Ascending aorta (tissue), 2 donors: ENCODE results near the gene PTRHD1. TPM values are rescaled to one million over a fixed set of nuclear protein-coding genes. Genes with fewer than 3 reads are reported as not detected.

ENCODE experiments used
- DNase-seq, 2 donors: peaks; one replicate each; pipeline ENCODE4 v3.0.0-alpha.2; 2019; ENCODE audit warnings: low spot score in 2 of 2
- H3K27ac ChIP-seq, 2 donors: fragments of 200-600 bp; sonication (generic); one replicate each; pipeline ENCODE4 v1.5.1; 2016 to 2017; ENCODE audit warnings: mild to moderate bottlenecking in 1 of 2
- H3K27me3 ChIP-seq: fragments of 200-600 bp; sonication (generic); one replicate; pipeline ENCODE4 v1.5.1; 2017
- H3K36me3 ChIP-seq, 2 donors: fragments of 200-600 bp; sonication (generic); one replicate each; pipeline ENCODE4 v1.5.1; 2016
- H3K4me1 ChIP-seq, 2 donors: fragments of 200-600 bp; sonication (generic); one replicate each; pipeline ENCODE4 v1.5.1; 2016 to 2017; ENCODE audit warnings: mild to moderate bottlenecking in 1 of 2
- H3K4me3 ChIP-seq, 2 donors: fragments of 200-600 bp; sonication (generic); one replicate each; pipeline ENCODE4 v1.5.1; 2016 to 2017; ENCODE audit warnings: mild to moderate bottlenecking in 1 of 2
- H3K9me3 ChIP-seq, 2 donors: fragments of 200-600 bp; sonication (generic); one replicate each; pipeline ENCODE4 v1.5.1; 2016
- CTCF ChIP-seq, 3 experiments: fragments of 200-600 bp in 2 of 3; fragments of 450-650 bp in 1 of 3; sonication (generic) in 2 of 3; IDR thresholded peaks; one replicate each; pipeline ENCODE4 v1.5.1; 2016 to 2019; ENCODE audit warnings: antibody characterized with exemption in 3 of 3, mild to moderate bottlenecking in 1 of 3, moderate library complexity in 1 of 3
- intact Hi-C: fragments of 100-400 bp; cut with DNase I; formaldehyde crosslinking; loops from one replicate; pipeline ENCODE4 v1.15.1; 2023
- total RNA-seq: library from RNA; depleted of rRNA; stranded (reverse); fragments of >200 nt; gene quantifications from one replicate; pipeline ENCODE4 v1.1.0, GENCODE V29; 2016

PTRHD1 gene
- total RNA-seq, 1 donor from 2014 or later, result 18.8 TPM

DNA sequence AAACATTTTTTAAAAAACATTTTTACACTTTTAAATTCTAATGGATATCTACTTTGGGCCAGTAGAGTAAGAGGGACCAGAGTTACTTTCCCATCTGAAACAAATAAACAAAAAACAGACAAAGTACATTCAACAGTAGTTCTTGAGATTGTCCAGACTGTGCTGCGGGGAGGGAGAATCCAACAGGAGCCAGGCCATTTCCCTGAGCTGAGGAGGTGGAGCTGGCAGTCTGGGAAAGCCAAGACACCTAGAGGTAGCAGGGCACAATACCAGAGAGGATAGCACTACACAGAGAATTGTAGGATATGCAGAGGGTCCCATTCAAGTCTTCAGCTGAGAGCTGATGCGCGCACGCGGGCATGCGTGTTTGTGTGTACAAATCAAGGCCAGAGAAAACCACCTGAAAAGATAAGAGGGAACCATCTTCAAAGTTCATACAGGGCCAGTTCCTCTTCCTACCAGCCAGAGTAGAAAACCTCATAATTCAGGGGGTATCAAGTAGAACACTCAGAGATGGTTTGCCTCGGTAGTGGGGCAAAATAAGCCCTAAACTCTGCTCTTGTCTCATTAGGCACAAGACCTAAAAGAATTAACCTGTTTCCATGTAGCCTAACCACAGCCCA is 44.0 kb downstream of the PTRHD1 start:
- no peaks in the 10 kb centered on the region for H3K4me1 ChIP-seq
- no peak overlapping the region for H3K4me3 ChIP-seq
- no peaks in the 10 kb centered on the region for H3K27me3 ChIP-seq
- peaks cover 17 to 36% of the 10 kb centered on the region in 2 donors for H3K36me3 ChIP-seq
- no peak overlapping the region for H3K27ac ChIP-seq
- intact Hi-C loops, result no loop called here
- no peaks in the 10 kb centered on the region for H3K9me3 ChIP-seq
- DNase-seq, result no peak
- TF ChIP-seq CTCF (IDR thresholded peaks at IDR 0.05), result no peak

- intact Hi-C loops, result no loop called here
- Histone ChIP-seq H3K4me1 (no peaks in the 10 kb centered on the region), H3K27me3 (no peaks in the 10 kb centered on the region), H3K36me3 (peaks cover 7 to 22% of the 10 kb centered on the region in 2 donors), H3K9me3 (no peaks in the 10 kb centered on the region), H3K27ac (no peak overlapping the region), H3K4me3 (no peak overlapping the region)
- no peak for DNase-seq
- no peak for TF ChIP-seq CTCF (IDR thresholded peaks at IDR 0.05)
Measured at GRCh38 chr2:24747299-24747698, 45.9 kb downstream of the PTRHD1 start.

DNA sequence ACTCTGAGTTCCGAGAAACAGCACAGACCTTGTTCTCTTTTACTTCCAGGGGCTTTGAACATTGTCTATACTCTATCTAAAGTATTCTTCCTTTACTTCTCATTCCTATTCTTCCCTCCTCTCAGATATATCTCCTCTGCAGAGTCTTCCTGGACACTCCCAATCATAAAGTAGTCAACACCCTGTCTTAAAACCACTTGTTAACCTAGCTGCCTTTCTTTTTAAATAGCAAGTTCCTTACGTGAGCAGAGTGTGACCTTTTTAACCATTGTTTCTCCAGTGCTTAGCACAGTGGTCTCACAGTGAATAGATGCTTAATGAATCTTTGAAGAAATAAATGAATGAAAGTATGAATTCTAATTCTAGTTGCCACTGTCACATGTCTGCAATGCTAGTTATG is 47.4 kb downstream of the PTRHD1 start:
- no peak for DNase-seq
- no peak for TF ChIP-seq CTCF (IDR thresholded peaks at IDR 0.05)
- Histone ChIP-seq H3K36me3 (peaks cover 11 to 26% of the 10 kb centered on the region in 2 donors), H3K4me3 (no peak overlapping the region), H3K4me1 (no peaks in the 10 kb centered on the region), H3K27ac (no peak overlapping the region), H3K9me3 (no peaks in the 10 kb centered on the region), H3K27me3 (no peaks in the 10 kb centered on the region)
- intact Hi-C loops, result no loop called here

GRCh38 chr2:24744356-24744755 is 48.8 kb downstream of the PTRHD1 start:
- no peaks in the 10 kb centered on the region for H3K9me3 ChIP-seq
- H3K4me1 ChIP-seq, result no peaks in the 10 kb centered on the region
- H3K36me3 ChIP-seq, result peaks cover 11 to 29% of the 10 kb centered on the region in 2 donors
- intact Hi-C loops, result no loop called here
- no peaks in the 10 kb centered on the region for H3K27me3 ChIP-seq
- DNase-seq, result no peak
- no peak for TF ChIP-seq CTCF (IDR thresholded peaks at IDR 0.05)
- H3K4me3 ChIP-seq, result no peak overlapping the region
- no peak overlapping the region for H3K27ac ChIP-seq

DNA sequence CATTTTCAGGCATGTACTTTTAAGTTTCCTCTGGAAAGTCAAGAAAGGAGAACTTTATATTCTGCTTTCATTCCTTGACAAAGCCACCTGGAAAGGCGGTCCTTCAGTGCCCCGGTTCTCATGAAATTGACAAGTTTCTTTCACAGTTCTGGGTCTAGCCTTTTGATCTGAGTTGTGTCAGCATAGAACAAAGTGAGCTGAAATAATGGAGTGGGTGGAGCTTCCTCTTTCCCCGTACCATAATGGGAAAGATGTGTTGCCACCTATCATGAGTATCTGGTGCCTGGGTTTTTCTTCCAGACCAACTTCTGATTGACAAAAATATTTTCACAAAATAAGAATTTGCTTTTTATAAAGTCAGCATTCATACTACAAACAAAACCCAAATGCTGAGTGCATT is 49.3 kb downstream of the PTRHD1 start:
- no peak for DNase-seq
- H3K36me3 ChIP-seq, result peaks cover 11 to 29% of the 10 kb centered on the region in 2 donors
- no peaks in the 10 kb centered on the region for H3K4me1 ChIP-seq
- TF ChIP-seq CTCF (IDR thresholded peaks at IDR 0.05), result no peak
- no peaks in the 10 kb centered on the region for H3K27me3 ChIP-seq
- H3K4me3 ChIP-seq, result no peak overlapping the region
- intact Hi-C loops, result no loop called here
- H3K27ac ChIP-seq, result no peak overlapping the region
- H3K9me3 ChIP-seq, result no peaks in the 10 kb centered on the region

DNA sequence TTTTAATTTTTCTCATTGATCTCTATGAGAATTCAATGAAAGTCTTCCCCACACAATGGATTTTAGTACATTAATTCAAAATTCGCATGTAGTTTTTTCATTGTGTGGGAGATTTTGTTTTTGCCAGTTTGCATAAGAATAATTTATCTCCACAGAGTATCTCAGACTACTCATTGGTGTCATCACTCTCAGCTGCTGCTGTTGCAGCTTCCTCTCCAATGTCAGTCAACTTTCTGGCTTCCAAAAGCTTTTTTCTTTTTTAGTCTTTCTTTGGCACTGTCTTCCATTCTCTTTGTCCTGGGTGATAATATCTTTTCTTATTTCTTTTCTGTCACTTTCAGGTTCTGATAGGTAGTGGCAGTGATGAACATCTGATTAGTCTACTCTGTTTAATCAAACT is 50.5 kb downstream of the PTRHD1 start:
- no peak for TF ChIP-seq CTCF (IDR thresholded peaks at IDR 0.05)
- peaks cover 11 to 29% of the 10 kb centered on the region in 2 donors for H3K36me3 ChIP-seq

More for the DNA sequence above, 50.5 kb downstream of the PTRHD1 start:
- Histone ChIP-seq H3K4me1 (no peaks in the 10 kb centered on the region), H3K4me3 (no peak overlapping the region), H3K9me3 (no peaks in the 10 kb centered on the region), H3K27ac (no peak overlapping the region), H3K27me3 (no peaks in the 10 kb centered on the region)
- no peak for DNase-seq
- intact Hi-C loops, result no loop called here
